Femur (tissue), 1 donor: Measurements from ENCODE around the gene CEP97.
"Not testable (repeated sequence)": the region's sequence is repeated elsewhere in the genome, so short reads cannot be mapped to it uniquely, and the experiment has no call there.

Experiments used
- DNase-seq: peaks from one replicate; pipeline ENCODE4 v3.0.0-alpha.2; 2017

CEP97 gene, protein sequence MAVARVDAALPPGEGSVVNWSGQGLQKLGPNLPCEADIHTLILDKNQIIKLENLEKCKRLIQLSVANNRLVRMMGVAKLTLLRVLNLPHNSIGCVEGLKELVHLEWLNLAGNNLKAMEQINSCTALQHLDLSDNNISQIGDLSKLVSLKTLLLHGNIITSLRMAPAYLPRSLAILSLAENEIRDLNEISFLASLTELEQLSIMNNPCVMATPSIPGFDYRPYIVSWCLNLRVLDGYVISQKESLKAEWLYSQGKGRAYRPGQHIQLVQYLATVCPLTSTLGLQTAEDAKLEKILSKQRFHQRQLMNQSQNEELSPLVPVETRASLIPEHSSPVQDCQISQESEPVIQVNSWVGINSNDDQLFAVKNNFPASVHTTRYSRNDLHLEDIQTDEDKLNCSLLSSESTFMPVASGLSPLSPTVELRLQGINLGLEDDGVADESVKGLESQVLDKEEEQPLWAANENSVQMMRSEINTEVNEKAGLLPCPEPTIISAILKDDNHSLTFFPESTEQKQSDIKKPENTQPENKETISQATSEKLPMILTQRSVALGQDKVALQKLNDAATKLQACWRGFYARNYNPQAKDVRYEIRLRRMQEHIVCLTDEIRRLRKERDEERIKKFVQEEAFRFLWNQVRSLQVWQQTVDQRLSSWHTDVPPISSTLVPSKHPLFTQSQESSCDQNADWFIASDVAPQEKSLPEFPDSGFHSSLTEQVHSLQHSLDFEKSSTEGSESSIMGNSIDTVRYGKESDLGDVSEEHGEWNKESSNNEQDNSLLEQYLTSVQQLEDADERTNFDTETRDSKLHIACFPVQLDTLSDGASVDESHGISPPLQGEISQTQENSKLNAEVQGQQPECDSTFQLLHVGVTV

DNA sequence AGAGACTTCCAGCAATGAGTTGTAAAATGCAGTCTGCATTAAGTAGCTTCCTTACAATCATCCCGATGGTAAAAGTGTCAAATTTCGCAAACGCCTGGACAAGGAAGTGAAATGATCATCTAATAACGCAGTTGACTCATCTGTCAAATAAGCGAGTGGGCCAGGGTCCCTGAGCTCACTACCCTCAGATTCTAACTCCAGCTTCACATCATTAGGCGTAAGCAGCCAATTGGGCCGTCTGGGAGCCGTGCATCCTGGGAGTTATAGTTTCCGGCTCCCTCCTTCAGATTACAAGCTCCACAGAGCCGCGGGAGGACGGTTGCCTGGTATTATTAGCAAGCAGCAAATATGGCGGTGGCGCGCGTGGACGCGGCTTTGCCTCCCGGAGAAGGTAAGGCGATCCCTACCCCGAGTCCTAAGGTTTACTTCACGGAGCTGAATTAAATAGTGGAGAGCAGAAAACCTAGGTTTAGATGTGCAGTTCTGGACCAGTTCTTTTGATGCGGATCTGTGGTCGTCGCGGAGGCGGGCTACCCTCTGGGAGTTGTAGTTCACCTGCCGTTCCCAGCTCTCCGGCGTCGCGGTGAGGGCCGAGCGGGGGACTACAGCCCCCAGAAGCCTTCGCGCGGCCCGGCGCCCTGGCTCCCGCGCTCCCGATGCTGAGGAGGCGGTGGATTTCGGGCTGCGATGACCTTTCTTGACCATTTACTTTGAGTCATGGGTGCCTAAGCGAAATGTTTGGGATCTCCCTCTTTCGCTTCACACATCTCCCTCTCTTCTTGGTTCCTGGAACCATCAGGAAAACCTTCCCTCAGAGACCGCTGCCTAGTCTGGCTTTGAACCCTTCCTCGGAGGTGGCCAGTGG lies at the start of gene CEP97:
CEP97 (plus strand) TSS at position 286 of the 865 bp plus-strand sequence; CDS start at position 349, 63 bp downstream.
- peak; percentile 95 for DNase-seq

DNA sequence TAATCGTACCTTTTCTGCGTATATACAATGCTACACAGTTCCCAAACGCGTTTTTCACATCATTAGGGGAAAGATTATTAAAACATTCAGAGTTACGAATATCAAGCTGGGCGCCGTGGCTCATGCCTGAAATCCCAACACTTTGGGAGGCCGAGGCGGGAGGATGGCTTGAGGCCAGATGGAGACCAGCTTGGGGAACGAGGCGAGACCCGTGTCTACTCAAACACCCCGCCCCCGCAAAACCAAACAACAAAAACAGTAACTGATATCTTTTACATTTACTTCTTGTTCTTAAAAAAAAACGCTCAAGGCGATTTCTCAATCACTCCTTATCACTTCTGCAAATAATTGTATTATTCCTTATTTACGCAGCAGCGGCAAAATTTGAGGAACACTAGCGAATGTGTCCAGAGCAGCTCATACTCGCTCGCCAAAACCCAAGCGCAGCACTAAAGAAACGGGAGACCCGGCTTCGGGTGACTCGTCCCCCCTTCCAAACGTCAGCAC lies 48.7 kb upstream of the CEP97 start:
- peak; percentile 63 for DNase-seq

DNA sequence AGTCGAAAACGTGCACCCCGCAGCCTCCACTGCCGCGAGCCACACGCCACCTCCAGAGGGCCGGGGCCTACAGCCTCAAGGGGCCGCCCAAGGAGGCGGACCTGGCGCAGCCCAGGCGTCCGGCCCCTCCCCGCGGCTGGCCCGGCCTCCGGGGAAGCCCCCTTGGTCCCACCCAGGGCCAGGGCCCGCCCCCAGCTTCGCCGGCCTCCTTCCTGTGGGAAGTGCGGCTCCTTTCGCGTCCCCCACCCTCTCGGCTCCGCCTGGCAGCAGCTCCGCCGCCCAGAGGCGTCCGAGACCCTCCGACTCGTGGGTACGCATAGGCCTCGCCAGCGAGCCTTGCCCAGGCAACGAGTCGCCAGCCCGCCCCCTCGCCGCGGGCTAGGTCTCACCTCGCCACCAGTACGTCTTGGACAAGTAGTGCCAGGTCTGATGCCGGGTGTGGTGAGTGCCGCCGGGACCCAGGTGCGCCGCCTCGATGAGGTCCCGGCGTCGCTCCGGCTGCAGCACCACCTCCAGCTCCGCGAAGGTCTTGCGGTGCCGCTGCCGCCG lies 48.1 kb upstream of the CEP97 start:
- DNase-seq = peak; percentile 97

DNA sequence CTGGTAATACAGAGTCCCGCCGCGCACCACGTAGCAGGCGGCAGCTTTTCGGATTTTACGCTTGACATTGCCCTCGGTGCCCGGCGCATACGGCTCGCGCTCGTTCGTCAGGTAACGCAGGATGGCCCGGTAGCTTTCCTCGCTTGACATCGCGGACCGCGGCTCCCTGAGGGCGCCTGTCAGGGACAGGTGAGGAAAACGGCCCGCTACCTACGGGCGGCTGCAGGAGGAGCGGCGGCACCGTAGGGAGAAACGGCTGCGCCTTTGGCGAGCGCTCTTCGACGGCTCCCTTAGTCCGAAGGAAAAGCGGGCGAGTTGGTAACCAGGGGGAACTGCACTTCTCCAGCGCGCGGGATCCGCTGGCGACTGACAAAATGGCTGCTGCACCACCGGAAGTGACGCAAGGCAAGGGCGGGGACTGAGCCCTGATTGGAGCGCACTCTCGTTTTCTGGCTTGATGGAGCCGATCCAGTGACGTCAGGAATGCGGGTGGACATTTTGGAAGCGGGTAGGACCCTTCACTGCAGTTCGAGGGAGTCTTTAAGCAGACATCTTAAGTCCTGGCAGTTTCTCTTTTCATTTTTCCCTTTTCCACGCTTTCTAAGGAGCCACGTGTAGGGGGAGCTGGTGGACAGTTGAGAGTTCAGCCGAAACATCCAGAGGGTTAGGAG lies 47.5 kb upstream of the CEP97 start, which contains the start of gene ZBTB11:
ZBTB11 (minus strand) TSS at position 368 of the 671 bp plus-strand sequence; CDS start at position 150, 218 bp downstream.
- DNase-seq = peak; percentile 100

DNA sequence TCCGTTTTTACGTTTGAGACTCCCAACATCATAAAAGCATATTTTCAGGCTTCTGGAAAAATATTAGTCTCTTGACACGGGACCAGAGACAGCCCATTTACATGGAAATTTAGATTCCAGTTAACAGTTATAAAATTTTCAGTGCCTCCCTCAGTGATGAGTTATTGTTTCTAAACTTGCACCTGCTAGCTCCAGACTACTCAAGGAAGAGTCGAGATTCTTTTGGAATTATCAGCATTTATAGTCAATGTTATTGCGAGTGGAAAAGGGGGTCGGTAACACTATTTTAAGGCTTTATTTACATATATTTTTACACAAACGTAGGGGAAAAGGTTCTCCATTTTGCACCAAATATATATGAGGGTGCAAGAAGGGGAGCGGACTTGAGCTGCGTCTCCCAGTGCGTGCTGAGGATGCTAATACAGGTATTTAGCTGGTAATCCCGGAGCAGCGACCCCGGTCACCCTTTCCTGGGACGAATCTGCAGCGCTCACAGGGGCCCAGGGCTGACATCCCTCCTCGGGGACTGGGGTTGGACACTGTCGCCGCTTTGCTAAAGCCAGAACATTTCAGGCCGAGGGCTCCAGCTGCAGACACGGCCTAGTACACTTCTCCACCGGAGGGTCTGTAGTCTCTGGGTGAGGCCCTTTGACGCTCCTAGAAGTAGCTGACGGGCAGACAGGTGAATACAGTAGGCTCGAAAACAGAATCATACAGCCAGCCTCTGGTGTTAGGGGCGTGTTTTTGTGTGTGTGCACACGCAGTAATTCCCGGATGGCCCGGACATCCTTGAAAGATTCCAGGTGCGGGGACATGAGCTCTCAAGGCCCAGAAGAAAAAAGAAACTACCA lies 46.8 kb upstream of the CEP97 start:
- peak; percentile 40 for DNase-seq

DNA sequence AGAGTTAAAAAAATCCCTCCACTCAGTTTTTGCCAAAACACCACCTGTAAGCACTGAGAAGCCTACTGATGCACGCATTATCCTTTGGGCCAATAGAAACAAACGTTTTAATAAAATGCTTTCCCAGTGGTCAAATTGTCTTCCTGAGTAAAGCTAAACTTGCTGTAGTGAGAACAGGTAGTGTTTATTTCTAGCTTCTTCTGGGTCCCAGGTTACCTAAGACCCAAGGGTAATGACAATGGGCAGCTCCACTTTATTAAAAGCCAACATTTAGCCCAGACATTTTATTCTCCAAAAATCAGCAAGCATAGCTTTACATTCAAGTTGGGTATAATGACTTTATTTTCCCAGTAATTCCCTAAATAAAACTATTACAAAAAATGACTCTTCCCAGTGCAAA lies 45.6 kb upstream of the CEP97 start:
- not testable (repeated sequence) for DNase-seq

DNA sequence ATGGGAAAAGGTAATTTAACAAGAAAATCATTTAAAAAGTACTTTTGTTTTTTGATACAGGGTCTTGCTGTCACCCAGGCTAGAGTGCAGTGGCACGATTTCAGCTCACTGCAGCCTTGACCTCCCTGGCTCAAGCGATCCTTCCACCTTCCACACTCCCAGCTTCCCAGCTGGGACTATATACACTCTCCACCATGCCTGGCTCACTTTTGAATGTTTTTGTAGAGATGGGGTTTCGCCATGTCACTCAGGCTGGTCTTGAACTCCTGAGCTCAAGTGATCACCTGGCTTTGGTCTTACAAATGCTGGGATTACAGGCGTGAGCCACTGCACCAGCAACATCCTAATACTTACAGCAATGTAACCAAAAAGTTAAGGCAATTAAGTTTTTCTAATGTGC lies 43.9 kb upstream of the CEP97 start:
- no peak for DNase-seq

DNA sequence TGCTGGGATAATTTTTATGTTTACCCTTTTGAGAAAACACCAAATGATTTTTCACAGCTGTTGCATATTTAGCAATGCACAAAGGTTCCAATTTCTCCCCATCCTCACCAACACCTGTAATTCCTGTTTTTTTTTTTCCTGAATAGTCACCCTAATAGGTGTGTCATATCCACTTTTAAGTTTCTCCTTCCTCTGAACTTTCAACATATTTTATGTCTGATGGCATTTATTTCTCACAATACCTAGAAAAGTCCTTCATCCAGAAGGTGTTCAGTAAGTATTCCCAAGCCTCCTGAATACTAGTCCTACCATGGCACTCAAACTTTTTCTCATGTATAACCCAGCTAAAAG lies 39.4 kb upstream of the CEP97 start:
- DNase-seq = no peak

DNA sequence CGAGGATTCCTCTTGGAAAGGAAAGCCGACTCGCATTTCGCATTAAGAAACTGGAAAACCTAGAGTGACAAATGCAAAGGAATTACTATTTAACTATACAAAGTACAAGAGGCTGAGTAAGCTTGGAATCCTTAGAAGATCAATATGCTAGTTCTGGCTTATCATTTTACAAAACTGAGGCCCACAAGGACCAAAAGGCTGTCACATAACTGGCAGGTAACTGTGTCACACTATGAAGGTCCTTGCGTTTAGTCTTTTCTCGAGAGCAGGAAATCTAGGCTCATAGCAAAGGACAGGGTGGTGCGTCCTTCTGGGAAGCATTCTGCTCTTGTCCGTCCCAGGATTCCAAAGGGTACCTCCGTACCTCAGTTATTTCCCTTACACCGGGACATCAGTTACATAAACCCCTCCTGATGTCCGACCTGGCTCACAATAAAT lies 38.5 kb upstream of the CEP97 start:
- peak; percentile 32 for DNase-seq

DNA sequence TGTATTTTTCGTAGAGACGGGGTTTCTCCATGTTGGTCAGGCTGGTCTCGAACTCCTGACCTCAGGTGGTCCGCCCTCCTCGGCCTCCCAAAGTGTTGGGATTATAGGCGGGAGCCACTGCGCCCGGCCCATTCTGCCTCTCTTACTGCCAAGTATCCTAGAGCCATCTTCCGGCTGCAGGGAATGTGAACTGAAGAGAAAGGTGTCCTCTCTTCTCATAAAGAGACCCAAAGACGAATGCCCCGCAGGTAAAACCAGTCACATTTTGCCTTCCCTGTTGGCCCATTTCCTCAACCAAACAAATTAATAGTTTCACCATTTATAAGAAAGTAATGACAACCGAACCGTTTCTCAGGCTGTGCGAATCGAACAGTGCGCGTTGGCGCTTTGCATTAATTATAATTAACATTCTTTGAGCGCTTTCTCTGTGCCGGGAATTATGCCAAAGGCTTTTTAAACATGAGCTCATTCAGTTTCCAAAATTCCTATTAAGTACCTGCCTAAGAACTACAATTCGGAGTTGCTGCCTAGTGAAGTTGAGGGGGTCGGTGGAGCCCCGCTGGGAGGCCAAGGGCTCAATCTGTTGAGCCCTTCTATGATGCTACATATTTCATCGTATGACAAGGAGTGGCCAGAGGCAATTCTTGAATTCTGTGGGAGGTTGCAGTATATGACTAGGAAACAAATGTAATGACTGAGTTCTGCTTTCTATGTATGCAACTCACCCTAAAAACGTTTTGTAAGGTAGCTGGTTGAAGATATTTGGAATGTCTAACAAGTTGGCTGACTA lies 37.1 kb upstream of the CEP97 start:
- peak; percentile 37 for DNase-seq

DNA sequence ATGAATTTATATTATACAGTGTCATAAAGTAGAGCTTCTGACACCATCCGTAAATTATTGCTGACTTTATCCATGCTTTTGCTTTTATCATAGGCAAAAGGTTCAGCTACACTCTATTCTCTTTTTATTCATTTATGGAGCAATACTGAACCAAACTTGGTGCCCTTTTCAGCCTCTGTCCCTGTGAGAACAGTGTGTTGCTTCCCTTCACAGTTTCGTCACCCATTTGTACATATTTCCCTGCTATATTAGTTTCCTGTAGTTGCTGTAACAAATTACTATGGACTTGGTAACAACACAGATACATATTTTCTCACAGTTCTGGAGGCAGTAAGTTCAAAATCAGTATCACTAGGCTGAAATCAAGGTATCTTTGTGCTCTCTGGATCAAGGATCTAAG lies 35.1 kb upstream of the CEP97 start:
- DNase-seq = no peak

DNA sequence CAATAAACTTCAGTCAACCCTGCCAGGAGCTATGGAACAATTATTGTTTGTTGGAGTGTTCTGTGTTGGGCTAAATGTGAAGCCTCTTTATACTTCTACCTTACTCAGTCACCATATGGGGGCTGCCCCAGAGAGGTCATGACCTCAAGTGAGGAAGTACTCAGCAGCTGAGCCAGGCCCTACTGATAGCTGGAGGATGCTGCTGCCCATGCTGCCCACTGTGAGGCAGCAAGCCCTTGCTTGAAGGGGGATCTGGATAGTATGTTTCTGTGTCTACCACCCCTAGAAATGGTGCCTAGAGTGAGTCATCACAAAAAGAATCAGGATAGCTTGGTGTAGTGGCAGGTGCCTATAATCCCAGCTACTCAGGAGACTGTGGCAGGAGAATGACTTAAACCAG lies 33.4 kb upstream of the CEP97 start:
- DNase-seq = no peak

DNA sequence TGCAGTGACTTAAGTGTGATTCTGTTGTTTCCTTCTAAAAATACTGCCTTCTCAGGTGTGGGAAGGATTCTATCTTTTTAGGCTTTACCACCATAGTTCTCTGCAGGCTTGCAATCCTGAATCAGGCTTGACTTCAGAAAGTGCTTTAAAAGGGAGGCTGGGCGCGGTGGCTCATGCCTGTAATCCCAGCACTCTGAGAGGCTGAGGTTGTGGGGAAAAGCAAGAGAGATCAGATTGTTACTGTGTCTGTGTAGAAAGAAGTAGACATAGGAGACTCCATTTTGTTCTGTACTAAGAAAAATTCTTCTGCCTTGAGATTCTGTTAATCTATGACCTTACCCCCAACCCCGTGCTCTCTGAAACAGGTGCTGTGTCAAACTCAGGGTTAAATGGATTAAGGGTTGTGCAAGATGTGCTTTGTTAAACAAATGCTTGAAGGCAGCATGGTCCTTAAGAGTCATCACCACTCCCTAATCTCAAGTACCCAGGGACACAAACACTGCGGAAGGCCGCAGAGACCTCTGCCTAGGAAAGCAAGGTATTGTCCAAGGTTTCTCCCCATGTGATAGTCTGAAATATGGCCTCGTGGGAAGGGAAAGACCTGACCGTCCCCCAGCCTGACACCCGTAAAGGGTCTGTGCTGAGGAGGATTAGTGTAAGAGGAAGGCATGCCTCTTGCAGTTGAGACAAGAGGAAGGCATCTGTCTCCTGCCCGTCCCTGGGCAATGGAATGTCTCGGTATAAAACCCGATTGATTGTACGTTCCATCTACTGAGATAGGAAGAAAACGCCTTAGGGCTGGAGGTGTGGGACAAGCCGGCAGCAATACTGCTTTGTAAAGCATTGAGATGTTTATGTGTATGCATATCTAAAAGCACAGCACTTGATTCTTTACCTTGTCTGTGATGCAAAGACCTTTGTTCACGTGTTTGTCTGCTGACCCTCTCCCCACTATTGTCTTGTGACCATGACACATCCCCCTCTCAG lies 32.4 kb upstream of the CEP97 start:
- DNase-seq = not testable (repeated sequence)

DNA sequence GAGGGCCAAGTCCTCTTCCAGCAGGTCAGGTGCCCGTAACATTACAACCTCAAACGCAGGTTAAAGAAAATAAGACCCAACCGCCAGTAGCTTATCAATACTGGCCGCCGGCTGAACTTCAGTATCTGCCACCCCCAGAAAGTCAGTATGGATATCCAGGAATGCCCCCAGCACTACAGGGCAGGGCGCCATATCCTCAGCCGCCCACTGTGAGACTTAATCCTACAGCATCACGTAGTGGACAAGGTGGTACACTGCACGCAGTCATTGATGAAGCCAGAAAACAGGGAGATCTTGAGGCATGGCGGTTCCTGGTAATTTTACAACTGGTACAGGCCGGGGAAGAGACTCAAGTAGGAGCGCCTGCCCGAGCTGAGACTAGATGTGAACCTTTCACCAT lies 30.9 kb upstream of the CEP97 start:
- DNase-seq = not testable (repeated sequence)

DNA sequence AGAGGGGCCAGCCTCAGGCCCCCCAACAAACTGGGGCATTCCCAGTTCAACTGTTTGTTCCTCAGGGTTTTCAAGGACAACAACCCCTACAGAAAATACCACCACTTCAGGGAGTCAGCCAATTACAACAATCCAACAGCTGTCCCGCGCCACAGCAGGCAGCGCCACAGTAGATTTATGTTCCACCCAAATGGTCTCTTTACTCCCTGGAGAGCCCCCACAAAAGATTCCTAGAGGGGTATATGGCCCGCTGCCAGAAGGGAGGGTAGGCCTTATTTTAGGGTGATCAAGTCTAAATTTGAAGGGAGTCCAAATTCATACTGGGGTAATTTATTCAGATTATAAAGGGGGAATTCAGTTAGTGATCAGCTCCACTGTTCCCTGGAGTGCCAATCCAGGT lies 29.6 kb upstream of the CEP97 start:
- DNase-seq = not testable (repeated sequence)

DNA sequence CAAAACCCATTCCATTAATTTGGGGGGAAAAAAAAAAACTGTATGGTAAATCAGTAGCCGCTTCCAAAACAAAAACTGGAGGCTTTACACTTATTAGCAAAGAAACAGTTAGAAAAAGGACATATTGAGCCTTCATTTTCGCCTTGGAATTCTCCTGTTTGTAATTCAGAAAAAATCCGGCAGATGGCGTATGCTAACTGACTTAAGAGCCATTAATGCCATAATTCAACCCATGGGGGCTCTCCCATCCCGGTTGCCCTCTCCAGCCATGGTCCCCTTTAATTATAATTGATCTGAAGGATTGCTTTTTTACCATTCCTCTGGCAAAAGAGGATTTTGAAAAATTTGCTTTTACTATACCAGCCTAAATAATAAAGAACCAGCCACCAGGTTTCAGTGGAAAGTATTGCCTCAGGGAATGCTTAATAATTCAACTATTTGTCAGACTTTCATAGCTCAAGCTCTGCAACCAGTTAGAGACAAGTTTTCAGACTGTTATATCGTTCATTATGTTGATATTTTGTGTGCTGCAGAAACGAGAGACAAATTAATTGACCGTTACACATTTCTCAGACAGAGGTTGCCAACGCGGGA lies 28.5 kb upstream of the CEP97 start:
- no peak for DNase-seq

DNA sequence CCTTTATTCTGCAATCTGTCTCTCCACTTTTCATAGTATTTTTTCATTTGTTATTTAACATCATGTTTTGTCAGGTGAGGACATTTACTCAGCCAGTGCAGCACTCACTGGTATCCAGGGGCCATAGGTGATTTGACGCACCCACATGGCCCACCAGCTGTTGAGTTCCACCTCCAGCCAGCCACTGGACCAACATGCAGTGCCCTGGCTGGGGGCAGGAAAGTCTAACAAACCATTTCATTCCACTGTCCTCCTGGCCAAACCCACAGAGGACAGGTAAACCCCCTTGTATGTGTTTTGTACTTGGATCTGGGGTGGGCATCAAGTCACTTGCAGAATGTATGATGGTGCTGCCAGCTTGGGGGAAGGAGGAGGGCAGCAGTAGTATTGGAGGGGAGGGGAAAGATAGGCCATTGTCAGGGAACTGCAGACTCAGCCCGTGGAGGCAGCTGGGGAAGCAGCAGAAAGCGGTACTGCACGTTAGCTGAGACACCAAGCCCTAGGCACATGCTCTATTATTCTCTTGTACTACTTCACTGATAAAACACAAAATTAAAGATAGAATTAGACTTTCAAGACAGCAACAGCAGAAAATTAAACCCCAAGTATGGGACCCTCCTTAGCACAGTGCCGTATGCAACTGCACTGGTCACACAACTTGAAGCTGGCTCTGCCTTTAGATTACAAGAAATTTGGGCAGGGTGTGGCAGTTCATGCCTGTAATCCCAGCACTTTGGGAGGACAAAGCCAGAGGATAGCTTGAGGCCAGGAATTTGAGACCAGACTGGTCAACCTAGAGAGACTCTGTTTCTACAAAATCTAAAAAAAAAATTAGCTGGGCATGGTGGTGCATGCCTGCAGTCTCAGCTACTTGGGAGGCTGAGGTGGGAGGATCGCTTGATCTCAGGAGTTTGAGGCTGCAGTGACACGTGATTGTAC lies 22.4 kb upstream of the CEP97 start:
- DNase-seq = no peak
